ENCODE data around the gene ALDH3B2. TPM values are rescaled to one million over a fixed set of nuclear protein-coding genes. Genes with fewer than 3 reads are reported as not detected.

The ALDH3B2 gene
- total RNA-seq, 2 experiments from 2014 or later: not detected

DNA sequence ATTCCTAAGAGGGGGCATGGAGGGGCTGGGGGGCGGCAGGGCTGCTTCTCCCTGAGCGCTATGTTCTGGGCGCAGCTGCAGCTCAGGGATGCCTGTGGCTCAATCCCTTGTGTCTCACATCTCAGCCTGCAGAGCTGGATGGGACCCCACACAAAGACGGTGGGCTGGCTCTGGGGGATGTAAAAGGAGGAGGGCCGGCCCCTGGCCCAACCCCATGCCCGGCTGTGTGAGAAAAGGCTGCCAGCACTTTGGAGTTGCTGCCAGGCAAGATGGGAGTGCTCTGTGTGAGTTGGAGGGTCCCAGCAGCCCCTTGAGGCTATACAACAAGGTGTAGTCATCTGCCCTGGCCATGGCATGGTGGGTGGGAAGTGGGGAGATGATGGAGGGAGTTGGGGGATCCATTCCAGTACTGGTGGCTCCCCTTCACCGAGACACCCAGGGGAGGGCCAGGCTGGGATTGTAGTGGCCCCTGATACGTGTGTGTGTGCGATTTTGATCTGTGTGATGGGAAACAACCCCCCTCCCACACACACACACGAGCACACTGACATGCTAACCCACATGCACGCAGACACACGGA is 33.6 kb downstream of the ALDH3B2 start:
- H3K4me1 ChIP-seq (ENCODE audit: insufficient read depth, low read length): peaks cover 9% of the 10 kb centered on the region
- H3K27me3 ChIP-seq (ENCODE audit: control insufficient read depth in 1 of 2, insufficient read depth in 2 of 2, low read length in 2 of 2): no peaks in the 10 kb centered on the region
- no peaks in the 10 kb centered on the region for H3K36me3 ChIP-seq (ENCODE audit: insufficient read depth, low read length)
- H3K4me1 Mint-ChIP-seq (ENCODE audit: low read depth): no peaks in the 10 kb centered on the region
- no peaks in the 10 kb centered on the region for H3K27me3 Mint-ChIP-seq
- H3K27ac ChIP-seq (ENCODE audit: low read depth in 1 of 2, low read length in 2 of 2): no peak overlapping the region
- intact Hi-C loops (cut with DNase I, micrococcal nuclease): loop anchor here in 1 of 2 experiments (2.0 kb wide), 1 partner anchor 18 kb away; no protein-coding TSS in a partner anchor
- H3K4me3 ChIP-seq (ENCODE audit: low read length): no peak overlapping the region
- ChIA-PET POLR2A (interaction anchor here (1.1 kb wide), 1 partner anchor 10 kb away, joined by 4 read pairs; no protein-coding TSS in a partner anchor), CTCF (interaction anchor here (1.4 kb wide), 1 partner anchor 18 kb away, joined by 4 read pairs; no protein-coding TSS in a partner anchor)
- H3K9me3 Mint-ChIP-seq: no peaks in the 10 kb centered on the region
- H3K4me3 Mint-ChIP-seq: no peak overlapping the region
- no peaks in the 10 kb centered on the region for H3K36me3 Mint-ChIP-seq (ENCODE audit: low read depth)
- H3K27ac Mint-ChIP-seq: no peak overlapping the region
- DNase-seq (no peak), ATAC-seq (ENCODE audit: poor library complexity) (no peak)
- TF ChIP-seq CTCF (IDR thresholded peaks at IDR 0.05): no peak
- peaks cover 0 to 5% of the 10 kb centered on the region in 2 experiments for H3K9me3 ChIP-seq (ENCODE audit: control insufficient read depth in 1 of 2, insufficient read depth in 1 of 2, low read length in 2 of 2)

DNA sequence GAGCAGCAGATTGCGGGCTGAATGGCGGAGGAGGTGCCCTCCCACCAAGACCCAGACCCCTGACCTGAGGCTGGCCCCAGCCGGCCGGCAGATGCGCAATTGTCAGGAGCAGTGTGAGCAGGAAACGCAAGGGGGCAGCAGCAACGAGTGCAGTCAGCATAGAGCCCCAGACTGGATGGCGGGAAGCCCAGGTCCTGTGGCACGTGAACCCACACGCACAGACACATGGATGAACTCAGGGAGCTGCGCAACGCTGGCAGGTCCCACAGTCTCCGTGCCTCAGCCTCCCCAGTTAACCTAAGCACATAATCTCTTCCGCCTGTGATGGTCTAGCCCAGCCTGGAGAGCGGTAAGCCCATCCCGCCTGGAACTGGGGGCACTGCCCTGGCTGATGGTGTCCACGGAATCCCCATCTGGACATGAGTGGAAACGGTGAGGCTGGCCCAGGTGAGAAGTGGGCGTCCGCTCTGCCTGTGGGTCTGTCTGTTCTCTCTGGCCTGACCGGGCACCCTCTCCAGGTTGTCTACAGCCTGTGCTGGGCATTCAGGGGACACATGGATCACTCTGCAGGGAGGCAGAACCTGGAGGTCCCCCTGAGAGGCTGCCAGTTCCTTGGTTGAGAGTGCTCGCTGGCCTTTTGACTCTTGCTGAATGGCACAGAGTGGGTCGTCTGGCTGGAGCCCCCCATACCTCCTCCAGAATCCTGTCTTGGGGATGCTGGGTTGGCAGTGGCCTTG is 34.2 kb downstream of the ALDH3B2 start:
- ChIA-PET POLR2A (interaction anchor here (1.1 kb wide), 1 partner anchor 10 kb away, joined by 4 read pairs; no protein-coding TSS in a partner anchor), CTCF (interaction anchor here (1.4 to 2.5 kb wide), 2 partner anchors 11 to 19 kb away, joined by 4 to 7 read pairs; partner anchors contain the start of gene NUDT8)
- Histone ChIP-seq H3K27me3 (ENCODE audit: control insufficient read depth in 1 of 2, insufficient read depth in 2 of 2, low read length in 2 of 2) (no peaks in the 10 kb centered on the region), H3K4me3 (ENCODE audit: low read length) (no peak overlapping the region), H3K9me3 (ENCODE audit: control insufficient read depth in 1 of 2, insufficient read depth in 1 of 2, low read length in 2 of 2) (peaks cover 0 to 5% of the 10 kb centered on the region in 2 experiments), H3K36me3 (ENCODE audit: insufficient read depth, low read length) (no peaks in the 10 kb centered on the region), H3K27ac (ENCODE audit: low read depth in 1 of 2, low read length in 2 of 2) (no peak overlapping the region), H3K4me1 (ENCODE audit: insufficient read depth, low read length) (peaks cover 6% of the 10 kb centered on the region)
- Mint-ChIP-seq H3K27ac (no peak overlapping the region), H3K27me3 (no peaks in the 10 kb centered on the region), H3K36me3 (ENCODE audit: low read depth) (no peaks in the 10 kb centered on the region), H3K4me3 (no peak overlapping the region), H3K4me1 (ENCODE audit: low read depth) (no peaks in the 10 kb centered on the region), H3K9me3 (no peaks in the 10 kb centered on the region)
- ATAC-seq (ENCODE audit: poor library complexity) (peak; percentile 84), DNase-seq (peak in 13 of 14 experiments; percentile 39 to 79 (median 48))
- peak; percentile 48 for TF ChIP-seq CTCF (IDR thresholded peaks at IDR 0.05)
- intact Hi-C loops (cut with DNase I, micrococcal nuclease): loop anchor here in 1 of 2 experiments (2.0 kb wide), 1 partner anchor 19 kb away; no protein-coding TSS in a partner anchor

DNA sequence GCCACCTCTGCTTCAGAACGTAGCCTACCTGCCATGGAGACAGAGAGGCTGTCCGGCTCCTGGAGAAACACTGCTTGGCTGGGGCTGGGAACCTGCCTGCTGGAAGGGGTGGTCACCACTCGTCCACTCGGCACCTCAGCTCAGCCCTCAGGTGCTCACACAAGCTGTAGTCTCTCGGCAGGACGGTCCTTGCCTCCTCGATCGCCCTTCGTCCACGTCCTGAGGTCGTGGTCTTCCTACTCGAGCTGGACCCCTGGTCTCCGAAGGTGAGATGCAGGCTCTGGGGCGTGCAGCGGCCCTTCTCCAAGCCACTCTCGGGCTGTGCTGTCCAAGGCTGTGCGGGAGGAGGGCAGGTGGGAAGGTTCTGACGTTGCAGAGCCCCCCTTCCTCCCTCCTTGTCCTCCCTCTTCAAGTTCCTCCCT is 35.0 kb downstream of the ALDH3B2 start, which contains the start of gene TBX10:
Gene TBX10, minus strand, starts transcription at position 326 of the 422 bp plus-strand sequence. Its CDS starts 291 bp downstream, at position 35.
- Mint-ChIP-seq H3K4me3 (no peak within 1 kb of the TSS), H3K9me3 (no peaks in the 10 kb centered on the region), H3K36me3 (ENCODE audit: low read depth) (no peaks in the 10 kb centered on the region), H3K4me1 (ENCODE audit: low read depth) (no peaks in the 10 kb centered on the region), H3K27me3 (no peaks in the 10 kb centered on the region), H3K27ac (no peak within 1 kb of the TSS)
- H3K4me3 ChIP-seq (ENCODE audit: low read length): no peak within 1 kb of the TSS
- no peaks in the 10 kb centered on the region for H3K27me3 ChIP-seq (ENCODE audit: control insufficient read depth in 1 of 2, insufficient read depth in 2 of 2, low read length in 2 of 2)
- CTCF ChIA-PET: interaction anchor here (1.4 to 2.5 kb wide), 2 partner anchors 10 to 20 kb away, joined by 4 to 7 read pairs; partner anchors contain the start of gene NUDT8
- no peaks in the 10 kb centered on the region for H3K36me3 ChIP-seq (ENCODE audit: insufficient read depth, low read length)
- DNase-seq: no peak
- H3K9me3 ChIP-seq (ENCODE audit: control insufficient read depth in 1 of 2, insufficient read depth in 1 of 2, low read length in 2 of 2): peaks cover 0 to 3% of the 10 kb centered on the region in 2 experiments
- H3K27ac ChIP-seq (ENCODE audit: low read depth in 1 of 2, low read length in 2 of 2): no peak within 1 kb of the TSS
- no peak for TF ChIP-seq CTCF (IDR thresholded peaks at IDR 0.05)
- POLR2A ChIA-PET: interaction anchor here (1.1 kb wide), 1 partner anchor 9 kb away, joined by 4 read pairs; no protein-coding TSS in a partner anchor
- no peak for ATAC-seq (ENCODE audit: poor library complexity)
- intact Hi-C loops (cut with DNase I, micrococcal nuclease): no loop called here
- H3K4me1 ChIP-seq (ENCODE audit: insufficient read depth, low read length): peaks cover 6% of the 10 kb centered on the region
